NCI-H1930 (cell line): ENCODE data around the gene HNRNPF.

Experiments used
- DNase-seq, 2 experiments: peaks; one replicate each; lab custom pipeline; 2025; lab: John Stamatoyannopoulos, UW

The HNRNPF gene

DNA sequence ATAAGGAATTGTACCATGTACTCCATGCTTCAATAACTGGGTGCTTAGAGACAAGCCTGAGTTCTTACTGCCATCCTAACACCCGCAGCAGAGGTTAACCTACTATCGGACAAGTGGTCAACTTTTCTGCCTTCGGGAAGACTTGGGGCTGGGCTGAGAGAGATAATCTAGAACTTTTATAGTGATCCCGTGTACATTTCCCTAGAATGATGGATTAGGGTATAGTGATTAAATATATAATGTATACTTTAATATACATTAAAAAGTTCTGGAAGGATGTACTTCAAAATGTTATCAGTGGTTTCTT, 12.2 kb upstream of the HNRNPF start:
- DNase-seq: no peak

DNA sequence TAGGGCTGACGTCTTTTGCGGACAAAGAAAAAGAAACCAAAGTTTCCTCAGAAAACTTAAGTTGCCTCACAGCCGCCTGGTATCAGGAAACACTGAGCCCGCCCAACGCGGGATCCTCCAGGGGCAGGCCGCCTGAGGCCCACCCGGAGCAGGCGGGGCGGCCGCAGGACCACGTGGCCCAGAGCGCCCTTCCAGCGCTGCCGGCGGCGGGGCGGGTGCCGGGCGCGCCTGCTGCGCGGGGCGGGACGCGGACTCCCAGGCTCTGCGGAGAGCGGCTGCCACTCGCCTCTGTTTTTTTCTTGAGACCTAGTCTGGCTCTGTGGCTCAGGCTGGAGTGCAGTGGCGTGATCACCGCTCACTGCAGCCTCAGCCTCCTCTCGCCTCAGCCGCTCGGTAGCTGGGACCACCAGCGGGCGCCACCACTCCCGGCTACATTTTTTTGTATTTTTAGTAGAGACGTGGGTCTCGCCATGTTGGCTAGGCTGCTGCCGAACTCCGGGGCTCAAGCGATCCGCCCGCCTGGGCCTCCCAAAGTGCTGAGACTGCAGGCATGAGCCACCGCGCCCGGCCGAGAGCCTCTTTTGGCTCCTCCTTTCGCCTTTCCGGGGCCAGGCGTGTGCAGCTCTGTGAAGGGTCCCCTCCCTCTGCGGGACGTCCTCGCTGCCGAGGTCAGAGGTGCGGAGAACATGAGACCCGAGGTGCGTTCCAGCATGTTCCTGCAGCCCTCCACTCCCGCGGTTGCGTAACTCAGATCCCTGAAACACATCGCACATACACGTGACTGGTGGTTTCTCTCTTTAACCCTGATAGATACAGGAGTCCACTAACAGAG, 11.6 kb upstream of the HNRNPF start:
- no peak for DNase-seq

DNA sequence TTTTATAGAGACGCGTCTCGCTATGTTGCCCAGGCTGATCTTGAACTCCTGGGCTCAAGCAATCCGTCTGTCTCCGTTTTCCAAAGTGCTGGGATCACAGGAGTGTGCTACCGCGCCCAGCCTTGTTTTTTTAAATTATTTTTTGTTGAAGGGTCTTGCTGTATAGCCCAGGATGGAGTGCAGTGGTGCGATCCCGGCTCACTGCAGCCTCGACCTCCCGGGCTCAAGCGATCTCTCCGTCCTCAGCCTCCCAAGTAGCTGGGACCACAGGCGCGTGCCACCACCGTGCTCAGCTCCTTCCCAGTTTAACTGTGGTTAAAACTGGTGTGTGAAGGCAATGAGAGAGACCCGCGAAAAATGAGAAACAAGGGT, 11.0 kb upstream of the HNRNPF start:
- no peak for DNase-seq

DNA sequence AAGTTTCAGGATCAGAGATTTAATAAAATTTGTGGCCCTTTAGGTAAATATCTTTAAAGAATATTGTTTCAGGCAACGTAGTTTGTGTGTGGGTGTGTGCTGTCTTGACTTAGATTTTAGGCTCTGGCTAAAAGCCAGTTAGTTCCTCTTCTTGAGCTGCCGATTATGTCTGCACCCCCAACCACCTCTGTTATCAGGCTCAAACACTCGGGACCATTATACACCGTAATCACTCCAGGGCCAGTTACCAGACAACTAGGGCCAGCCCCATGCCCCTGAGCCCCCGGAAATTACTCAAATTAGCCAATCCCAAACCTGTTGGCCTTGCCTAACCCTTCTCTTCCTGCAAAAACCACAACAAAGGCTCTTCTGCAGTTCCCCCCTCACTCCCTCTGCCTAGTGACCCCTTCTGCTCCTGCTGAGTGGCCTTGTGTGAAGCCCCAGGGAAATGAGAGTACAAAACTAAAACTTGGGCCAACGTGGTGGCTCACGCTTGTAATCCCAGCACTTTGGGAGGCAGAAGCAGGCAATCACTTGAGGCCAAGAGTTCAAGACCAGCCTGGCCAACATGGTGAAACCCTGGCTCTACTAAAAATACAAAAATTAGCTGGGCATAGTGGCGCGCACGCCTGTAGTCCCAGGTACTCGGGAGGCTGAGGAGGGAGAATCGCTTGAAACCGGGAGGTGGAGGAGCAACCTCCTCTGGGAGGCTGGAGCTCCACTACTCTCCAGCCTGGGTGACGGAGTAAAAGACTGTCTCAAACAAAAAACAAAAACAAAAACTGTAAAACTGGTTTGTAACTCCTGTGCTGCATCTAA, 9.2 kb upstream of the HNRNPF start:
- no peak for DNase-seq

DNA sequence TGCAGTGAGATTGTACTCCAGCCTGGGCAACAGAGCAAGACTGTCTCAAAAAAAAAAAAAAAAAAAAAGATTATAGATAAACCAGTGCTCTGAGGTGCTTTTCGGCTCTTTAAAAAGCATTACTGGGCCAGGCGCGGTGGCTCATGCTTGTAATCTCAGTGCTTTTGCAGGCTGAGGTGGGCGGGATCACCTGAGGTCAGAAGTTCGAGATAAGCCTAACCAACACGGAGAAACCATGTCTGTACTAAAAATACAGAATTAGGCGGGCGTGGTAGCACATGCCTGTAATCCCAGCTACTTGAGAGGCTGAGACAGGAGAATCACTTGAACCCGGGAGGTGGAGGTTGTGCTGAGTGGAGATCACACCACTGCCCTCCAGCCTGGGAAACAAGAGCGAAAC, 6.6 kb upstream of the HNRNPF start:
- no peak for DNase-seq

DNA sequence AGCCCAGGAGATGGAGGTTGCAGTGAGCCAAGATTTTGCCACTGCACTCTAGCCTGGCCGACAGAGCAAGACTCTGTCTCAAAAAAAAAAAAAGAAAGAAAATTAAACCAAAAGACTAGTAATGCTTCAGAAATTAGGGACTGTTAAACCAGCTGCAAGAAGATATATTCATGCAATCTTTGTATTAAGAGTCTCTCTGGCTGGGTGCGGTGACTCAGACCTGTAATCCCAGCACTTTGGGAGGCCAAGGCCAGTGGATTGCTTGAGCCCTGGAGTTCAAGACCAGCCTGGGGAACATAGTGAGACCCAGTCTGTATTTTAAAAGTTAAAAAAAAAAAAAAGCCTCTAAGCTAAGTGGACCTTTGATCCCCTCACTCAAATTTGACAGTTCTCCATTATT, 2.5 kb upstream of the HNRNPF start:
- no peak for DNase-seq

DNA sequence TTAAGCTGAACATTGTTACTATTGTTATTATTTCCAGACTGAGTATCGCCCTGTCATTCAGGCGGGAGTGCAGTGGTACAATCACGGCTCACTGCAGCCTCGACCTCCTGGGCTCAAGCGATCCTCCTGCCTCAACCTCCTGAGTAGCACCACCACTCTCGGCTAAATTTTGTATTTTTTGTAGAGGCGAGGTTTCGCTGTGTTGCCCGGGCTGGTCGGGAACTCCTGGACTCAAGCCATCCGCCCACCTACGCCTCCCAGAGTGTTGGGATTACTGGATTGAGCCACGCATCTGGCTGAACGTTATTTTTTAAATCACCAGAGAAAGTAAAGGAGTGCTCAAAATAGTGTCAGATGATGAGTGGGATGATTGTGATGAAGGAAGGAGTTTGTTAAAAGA, 1.4 kb upstream of the HNRNPF start:
- no peak for DNase-seq

DNA sequence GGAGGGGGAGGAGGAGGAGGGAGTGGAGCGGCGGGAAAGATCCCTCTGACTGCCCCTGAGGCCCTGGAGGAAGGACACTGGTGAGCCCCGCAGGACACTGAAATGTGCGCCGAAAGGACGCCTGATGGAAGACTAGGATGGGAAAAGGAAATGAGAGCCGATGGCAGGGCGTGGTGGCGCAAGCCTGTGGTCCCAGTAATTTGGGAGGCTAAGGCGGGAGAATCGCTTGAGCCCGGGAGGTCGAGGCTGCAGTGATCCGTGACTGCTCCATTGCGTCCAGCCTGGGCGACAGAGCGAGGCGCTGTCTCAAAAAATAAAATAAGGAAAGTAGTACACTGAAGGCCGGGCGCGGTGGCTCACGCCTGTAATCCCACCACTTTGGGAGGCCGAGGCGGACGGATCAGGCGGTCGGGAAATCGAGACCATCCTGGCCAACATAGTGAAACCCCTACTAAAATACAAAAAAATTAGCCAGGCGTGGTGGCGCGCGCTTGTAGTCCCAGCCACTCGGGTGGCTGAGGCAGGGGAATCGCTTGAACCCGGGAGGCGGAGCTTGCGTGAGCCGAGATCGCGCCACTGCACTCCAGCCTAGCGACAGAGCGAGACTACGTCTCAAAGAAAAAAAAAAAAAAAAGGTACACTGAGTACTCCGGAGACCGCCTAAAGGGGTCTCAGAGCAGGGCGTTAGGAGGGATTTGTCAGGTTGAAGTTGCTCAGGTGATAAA, 561 bp upstream of the HNRNPF start:
- no peak for DNase-seq

DNA sequence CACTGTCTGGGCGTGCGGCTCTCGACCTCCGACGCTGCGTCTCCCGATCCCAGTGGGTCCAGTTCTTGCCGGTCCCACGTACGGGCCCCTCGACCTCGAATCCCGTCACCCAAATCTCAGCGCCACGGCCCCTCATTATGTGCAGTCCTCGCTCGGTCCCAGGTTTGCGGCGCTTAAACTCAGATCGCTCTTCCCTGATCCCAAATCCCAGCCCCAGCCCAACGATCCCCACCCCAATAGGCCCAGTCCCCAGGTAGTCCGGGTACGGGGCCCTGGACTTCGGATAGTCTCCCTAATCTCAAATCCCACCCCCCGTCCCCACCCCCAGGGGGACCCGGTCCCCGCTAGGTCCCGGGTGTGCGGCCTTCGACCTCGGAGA, 666 bp downstream of the HNRNPF start:
- DNase-seq: no peak

DNA sequence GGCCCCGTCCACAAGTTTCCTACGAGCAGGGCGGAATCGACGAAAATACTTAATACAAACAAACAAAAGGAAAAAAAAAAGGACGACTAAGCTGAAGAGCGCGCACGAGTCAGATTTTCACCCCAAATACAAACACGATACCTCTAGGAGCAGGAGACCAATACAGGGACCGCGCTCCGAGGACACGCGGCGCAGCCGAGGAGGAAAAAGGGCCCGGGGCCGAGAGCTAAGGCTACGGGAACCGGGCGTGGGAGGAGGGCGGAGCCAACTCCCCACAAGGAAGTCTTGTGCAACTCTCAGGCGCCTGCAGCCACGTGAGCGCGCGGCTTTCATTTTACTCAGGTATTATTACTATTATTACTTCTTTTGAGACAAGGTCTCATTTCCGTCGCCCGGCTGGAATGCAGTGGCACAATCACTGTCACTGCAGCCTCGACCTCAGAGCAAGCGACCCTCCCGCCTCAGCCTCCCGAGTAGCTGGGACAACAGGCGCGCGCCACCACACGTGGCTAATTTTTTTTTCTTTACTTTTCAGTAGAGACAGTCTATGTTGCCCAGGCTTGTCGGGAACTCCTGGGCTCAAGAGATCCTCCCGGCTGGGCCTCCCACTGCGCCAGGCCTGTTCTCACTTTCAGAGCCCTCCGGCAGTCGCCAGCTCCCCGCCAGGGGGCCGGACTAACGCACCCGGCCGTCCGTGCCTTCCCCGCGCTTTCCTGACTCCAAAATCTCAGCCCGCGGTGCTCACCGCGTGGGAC, 1.2 kb downstream of the HNRNPF start:
- peak in 1 of 2 experiments; percentile 10 for DNase-seq

DNA sequence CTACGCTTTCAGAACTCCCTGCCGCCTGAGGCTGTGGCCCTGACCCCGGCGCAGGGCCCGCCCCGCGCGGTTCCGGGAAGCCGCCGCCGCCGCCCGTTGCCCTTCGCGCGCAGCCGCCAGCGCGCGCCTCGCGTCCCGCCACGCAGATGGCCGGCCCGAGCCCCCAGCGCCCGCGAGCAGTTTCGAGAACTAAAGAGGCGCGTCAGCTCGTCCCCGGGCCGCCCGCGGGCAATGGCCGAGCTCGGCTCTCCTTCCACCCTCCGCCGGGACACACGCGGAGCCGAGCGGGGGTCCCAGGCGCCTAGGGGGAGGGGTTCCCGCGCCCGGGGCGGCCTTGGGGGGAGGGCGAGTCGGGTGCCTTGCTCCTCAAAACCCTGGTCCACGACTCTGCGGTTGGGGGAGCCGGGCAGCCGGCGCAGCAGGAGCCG, 1.8 kb downstream of the HNRNPF start:
- DNase-seq: no peak

DNA sequence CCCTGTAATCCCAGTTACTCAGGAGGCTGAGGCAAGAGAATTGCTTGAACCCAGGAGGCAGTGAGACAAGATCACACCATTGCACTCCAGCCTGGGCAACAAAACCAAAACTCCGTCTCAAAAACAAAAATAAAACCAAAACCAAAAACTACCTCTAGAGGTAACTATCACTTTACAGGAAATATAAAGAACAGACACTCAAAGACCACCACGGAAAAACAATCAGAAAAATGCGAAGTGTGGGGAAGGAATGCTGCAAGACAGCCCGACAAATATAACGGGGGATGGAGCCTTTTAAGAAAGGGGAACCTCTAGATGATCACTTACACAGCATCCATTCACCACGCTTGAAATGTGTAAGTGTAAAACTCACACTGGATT, 4.3 kb downstream of the HNRNPF start:
- no peak for DNase-seq

DNA sequence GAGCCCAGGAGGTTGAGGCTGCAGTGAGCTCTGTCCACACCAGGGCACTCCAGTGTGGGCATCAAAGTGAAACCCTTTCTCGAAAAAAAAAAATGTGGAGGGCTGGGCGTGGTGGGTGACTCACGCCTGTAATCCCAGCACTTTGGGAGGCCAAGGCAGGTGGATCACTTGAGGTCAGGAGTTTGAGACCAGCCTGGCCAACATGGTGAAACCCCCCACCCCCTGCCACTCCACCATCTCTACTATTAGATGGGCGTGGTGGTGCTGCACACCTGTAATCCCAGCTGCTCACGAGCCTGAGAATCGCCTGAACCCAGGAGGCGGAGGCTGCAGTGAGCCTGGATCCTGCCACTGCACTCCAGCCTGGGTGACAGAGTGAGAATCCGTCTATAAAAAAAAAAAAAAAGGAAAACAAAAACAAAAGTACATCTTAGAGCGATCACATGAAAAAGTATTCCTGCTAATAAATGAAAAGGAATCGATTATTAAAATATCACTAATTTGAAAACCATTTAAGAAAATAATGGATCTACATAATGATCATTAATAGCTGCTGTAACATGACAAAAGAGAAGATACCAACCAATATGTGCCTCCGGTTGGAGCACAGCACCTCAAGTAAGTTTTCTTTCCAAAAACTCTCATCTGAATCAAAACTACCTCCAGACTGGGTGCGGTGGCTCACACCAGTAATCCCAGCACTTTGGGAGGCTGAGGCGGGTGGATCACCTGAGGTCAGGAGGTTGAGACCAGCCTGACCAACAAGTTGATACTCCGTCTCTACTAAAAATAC, 4.9 kb downstream of the HNRNPF start:
- no peak for DNase-seq

DNA sequence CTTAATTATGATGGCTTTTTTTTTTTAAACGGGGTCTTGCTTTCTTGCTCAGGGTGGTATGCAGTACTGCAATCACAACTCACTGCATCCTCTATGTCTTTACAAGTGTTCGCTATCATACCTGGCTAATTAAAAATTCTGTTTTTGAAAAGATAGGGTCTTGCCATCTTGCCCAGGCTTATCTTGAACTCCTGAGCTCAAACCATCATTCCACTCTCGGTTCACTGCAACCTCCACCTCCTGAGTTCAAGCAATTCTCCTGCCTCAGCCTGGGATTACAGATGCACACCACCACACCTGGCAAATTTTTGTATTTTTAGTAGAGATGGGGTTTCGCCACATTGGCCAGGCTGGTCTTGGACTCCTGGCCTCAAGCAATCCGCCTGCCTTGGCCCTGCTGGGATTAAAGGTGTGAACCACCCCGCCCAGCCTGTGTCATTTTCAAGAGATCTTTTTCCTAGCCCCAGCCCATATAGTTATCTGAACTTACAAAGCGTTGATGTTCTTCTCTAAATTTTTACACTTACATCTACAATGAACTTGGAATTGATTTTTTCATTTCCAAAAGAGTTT, 6.0 kb downstream of the HNRNPF start:
- DNase-seq: no peak

DNA sequence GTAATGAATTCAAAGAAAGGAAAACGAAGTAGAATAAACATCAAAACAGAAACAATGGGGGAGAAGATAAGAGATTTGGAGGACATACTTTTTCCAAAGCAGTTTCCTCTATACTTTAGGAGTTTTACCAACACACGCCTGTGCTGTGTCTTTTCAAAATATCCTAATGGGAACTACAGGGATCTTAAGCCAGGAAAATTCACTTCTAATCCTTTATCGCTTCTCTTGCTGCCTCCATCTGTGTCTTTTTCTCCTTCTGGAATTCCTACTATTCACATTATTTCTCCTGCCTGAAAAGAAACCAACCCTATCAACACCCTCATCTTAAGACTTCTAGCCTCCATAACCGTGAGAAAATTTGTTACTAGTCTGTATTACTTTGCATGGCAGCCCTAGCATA, 6.8 kb downstream of the HNRNPF start:
- DNase-seq: no peak

DNA sequence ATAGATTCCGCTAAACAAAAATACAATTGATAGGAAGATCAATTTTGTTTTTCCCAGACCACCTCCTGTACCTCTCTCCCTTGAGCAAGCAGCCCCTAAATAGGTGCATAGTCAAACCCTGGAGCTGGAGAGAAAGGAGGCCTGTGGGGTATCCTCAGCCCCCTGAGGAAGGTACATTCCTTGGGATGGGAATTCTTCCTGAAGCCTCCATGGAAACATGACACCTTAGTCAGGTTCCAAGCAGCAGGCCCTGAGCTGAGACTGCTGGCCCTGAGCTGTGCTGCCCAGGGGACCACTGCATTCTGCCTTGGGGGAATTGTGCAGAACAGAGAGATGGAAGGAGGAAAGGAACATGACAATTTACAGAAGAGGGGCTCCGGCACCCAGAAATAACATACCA, 7.4 kb downstream of the HNRNPF start:
- no peak for DNase-seq

DNA sequence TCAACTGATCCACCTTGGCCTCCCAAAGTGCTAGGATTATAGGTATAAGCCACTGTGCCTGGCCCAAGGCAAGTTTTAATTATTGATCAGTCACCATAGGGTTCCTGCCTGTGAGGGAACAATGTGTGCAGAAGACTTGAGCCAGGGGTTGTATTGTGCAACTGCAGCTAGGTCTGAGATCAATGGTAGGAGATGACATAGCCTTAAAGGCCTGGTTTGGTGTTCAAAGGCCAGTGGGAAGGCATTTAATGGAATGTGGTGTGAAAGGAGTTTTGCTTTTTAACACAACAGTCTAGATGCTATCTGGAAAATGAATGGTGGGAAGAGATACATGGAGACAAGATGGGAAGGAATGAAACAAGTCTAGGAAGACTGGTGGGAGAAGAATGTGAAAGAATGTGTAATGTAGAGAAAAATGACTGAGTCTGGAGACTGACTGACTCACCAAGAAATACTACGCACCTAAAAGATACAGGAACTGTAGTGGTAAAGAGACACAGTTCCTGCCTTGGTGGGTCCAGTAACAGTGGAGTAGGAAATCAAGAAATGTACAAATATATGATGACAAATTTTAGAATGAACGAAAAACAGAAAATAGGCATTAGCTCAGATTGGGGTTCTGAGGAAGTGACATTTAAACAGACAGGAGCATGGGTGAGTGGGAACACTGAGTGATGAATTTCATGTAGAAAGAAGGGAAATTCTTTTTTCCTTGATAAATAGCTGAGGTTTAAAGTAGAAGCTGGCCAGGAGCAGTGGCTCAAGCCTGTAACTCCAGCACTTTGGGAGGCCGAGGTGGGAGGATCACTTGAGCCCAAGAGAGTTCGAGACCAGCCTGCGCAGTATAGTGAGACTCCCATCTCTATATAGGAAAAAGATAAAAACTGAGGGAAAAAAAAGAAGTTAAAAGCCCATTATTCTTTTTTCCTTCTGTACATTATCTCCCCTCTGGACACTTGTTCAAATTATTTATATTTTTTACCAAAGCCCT, 9.4 kb downstream of the HNRNPF start:
- DNase-seq: no peak

DNA sequence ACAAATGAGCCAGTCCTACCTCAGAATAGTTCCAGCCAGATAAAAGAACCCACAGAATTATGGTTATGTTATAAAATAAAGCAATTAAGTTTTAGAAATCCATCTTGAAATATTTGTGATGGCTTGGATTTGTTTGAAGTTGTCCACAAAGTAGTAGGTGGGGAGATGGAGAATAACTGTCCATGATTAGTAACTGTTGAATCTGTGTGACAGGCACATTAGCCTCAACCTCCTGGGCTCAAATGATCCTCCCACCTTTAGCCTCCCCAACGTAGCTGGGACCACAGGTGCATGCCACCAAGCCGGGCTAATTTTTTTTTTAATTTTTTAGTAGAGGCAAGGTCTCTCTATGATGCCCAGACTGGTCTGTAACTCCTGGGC, 10.1 kb downstream of the HNRNPF start:
- no peak for DNase-seq

DNA sequence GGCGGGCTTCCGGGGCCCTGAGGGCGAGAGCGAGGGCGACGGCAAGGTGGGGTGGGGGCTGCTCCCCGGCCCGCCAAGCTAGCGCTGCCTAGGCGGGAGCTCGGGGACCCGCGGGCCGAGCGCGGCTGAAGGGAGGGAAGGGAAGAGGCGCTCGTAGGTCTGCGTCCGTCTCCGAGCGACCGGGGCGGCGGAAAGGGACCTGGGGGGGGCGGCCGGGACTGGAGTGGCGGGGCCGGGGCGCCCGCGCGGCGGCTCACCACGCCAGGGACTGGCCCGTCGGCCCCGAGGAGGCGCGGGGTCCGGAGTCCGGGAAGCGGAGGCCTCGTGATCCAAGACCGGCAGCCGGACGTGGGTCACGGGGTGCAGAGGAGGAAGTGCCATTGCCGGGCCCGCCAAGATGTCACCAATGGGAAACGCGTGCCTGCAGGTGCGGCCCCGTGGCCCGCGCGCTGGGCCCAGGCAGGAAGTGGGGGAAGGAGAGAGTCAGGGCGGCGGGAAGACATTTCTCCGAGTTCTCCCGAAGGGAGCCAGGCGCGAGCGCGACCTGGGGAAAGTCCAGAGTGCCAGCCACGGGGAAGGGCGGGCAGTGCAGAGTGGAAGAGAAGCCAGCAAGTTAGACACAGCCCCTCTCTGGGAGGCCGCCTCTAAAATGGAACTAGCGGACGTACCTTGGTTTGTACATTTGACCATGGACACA, 11.9 kb downstream of the HNRNPF start:
- DNase-seq: no peak
